Sigmoid colon (tissue), 4 donors: ENCODE data around the gene BDNF.

ENCODE experiments used
- CTCF ChIP-seq, 4 experiments: fragments of 450-650 bp in 3 of 4; fragments of 200-600 bp in 1 of 4; IDR thresholded peaks; one replicate each; pipeline ENCODE4 v1.5.1; 2016 to 2019; ENCODE audit warnings: antibody characterized with exemption in 4 of 4, mild to moderate bottlenecking in 3 of 4, moderate library complexity in 2 of 4
- POLR2A ChIP-seq, 2 donors: fragments of 450-650 bp; IDR thresholded peaks; one replicate each; pipeline ENCODE4 v1.6.1; 2016; ENCODE audit warnings: antibody characterized with exemption in 2 of 2, mild to moderate bottlenecking in 2 of 2, moderate library complexity in 2 of 2
- POLR2AphosphoS5 ChIP-seq, 4 donors: sonication (generic); formaldehyde crosslinking; IDR thresholded peaks; one replicate each; pipeline ENCODE4 v1.6.1; 2017; ENCODE audit warnings: antibody characterized with exemption in 4 of 4

- TF ChIP-seq CTCF (IDR thresholded peaks at IDR 0.05), result no peak
- TF ChIP-seq POLR2A (IDR thresholded peaks at IDR 0.05), result no peak
- TF ChIP-seq POLR2AphosphoS5 (IDR thresholded peaks at IDR 0.05), result no peak
Measured at GRCh38 chr11:27694992-27695391, 5.3 kb downstream of the BDNF start.
